Stimulated activated CD4-positive, alpha-beta T cell treated with anti-CD3 and anti-CD28 coated beads, Interleukin-2, amount 100 ng/mL, for 4 hours (primary cell): ENCODE results near the gene MOB2.

Experiments used
- DNase-seq: peaks from one replicate; pipeline ENCODE4 v3.0.0-alpha.2; 2020; ENCODE audit warnings: low read depth

Gene MOB2

GRCh38 chr11:1487091-1487850, 692 bp upstream of the MOB2 start:
- DNase-seq: no peak

GRCh38 chr11:1485504-1485885, 1.1 kb downstream of the MOB2 start:
- DNase-seq: no peak

GRCh38 chr11:1484695-1485503, 1.7 kb downstream of the MOB2 start:
- no peak for DNase-seq

DNA sequence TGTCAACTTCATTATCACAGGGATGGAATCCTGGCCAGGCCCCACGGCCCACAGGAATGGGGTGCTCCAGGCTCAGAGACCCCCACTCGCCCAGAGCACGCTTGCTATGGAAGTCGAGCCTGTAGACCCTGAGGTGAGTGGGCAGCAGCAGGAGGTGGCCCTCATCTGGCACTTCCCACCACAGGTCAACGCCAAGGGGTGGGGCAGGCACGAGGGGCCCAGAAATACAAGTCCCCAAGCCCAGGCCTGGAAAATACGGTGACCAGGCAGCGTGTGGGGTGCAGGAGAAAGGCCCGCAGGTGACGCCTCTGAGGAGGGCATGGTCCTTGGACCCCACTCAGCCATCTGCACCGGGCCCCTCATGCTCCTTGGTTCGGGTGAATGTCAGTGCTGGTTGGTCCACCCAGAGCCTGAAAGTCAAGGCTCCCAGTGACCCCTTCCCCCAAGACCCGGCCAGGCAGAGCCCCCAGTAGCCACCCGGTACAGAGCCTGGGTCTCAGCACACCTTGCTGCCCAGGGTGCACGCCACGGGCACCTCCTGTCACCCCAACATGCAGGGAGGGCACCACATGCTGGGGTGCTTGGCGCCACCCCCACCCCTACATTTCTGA, 2.4 kb downstream of the MOB2 start:
- DNase-seq: no peak

DNA sequence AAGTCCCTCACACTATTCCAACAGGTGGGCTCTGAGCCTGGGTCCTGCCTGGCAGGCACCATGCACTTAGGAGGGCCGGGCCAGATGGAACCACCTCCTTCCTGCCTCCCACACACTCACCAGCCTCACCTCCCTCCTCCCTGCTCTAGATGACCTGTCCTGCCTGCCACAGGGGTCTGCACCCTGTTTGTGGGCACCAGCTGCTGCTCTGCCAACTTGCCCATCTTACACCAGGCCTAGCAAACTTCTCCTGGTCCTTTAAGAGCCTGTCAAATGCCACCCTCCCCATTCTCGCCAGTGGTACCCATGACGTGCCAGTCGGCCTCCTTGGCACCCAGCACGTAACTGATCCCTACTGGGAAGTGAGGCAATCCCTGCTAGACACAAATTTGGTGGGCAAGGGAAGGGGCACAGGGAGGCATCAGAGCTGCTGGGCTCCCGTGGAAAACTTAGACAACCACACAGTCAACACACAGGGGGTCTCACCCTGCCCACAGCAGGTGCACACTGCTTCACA, 3.1 kb downstream of the MOB2 start:
- no peak for DNase-seq

- no peak for DNase-seq
Observed at GRCh38 chr11:1482581-1483444, 3.8 kb downstream of the MOB2 start.

DNA sequence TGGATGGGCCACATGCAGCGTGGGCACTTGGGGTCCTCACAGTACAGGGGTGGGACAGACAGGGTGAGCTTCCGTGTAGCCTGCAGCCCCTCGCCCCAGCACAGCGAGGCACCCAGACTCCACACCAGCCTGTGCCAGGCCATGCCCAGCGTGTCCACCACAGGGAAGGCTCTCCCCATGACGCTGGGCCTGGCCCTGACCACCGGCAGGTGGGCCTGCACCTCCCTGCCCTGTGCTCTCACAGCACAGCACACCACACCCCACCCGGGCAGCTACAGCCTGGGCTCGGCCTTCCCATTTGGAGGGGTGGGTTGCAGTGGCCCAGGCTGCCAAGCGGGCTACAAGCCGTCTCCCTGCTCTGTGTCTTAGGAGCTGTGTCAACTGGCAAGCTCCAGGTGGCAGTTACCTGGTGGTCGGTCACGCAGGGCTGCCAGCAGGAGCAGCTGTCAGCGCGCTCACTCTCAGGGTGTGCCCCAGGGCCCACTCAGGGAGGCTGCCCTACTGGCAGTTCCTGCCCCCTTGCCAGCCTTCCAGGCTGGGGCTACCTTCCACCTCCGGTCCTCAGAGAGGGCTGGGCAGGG, 4.6 kb downstream of the MOB2 start:
- DNase-seq: no peak

DNA sequence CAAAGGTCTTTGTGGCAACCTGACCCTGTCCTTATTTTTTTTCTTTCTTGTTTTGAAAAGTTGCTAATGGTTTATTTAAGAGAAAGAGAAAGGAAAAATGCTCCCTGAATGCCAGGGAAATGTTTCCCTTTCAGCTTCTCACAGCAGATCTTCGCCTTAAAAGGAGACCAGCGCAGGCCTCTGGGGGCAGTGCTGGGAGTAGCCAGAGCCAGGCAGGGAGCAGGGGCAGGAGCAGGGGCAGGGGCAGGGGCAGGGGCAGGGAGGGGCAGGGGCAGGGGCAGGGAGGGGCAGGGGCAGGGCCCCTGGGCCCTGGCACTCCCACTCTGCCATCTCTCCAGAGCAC, 5.1 kb downstream of the MOB2 start:
- no peak for DNase-seq

- DNase-seq: no peak
Observed at GRCh38 chr11:1480555-1481482, 5.8 kb downstream of the MOB2 start.

DNA sequence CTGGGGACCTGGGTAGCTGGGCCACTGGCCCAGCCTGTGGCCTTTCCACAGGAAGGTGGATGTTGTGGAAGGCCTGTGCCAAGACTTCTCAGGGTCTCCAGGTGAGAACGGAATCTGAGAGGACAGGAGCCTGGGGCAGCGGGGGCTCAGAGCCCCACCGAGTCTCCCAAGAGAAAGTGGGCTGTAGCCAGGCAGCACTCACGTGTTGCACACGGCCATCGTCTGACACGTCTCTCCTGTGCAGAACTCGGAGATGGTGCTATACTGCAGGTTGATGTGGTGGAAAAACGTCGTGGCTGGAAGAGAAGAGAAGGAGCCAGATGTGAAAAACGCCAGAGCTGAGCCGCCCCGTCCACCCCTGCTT, 6.4 kb downstream of the MOB2 start:
- no peak for DNase-seq

DNA sequence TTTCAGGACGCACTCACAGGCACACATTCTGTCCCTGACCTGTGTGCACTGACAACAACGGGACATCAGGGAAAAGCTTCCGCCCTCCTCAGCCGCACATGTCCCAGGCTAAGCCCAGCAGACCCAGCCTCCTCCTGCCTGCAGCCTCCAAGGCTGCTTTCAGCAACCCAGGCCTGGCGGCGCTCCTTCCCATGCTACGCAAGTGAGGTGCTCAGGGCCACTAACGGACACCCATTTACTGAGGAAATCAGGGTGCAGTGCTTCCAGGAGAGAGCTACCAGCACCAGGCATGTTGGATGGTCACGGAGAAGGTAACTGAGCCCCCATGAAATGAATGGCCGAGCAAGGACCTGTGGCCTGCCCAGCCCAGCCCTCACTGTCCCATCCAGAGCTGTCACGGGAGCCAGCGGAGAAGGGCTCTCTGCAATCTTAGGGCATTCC, 6.9 kb downstream of the MOB2 start:
- DNase-seq: no peak

DNA sequence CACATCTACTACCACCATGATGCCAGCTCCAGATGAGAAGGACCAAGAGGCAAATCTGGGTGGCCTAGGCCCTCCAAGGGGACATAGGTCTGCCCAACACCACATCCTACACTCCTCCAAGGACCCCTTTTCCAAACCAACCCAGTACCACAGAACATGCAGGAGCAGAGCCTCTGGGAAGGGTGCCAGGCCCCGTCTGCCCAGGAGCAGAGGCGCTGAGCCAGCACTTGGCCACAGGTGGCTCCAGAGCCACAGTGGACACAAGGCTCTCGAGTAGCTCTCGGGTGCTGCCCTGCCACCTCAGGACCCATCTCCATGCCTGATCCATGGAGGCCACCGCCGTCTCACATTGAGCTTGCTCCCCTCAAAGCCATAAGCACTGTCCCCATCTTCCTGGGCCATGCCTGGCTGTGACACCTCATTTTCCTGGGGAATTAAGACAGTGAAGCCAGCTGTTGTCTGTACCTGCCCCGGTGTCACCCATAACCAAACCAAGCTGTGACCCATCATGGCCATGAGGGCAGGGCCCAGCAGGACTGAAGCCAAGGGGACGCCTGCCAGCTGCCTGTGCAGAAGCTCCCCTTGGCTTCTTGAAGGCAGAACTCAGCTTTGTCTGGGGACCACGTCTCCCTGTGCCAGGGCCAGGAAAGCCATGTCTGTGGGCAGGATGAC, 7.4 kb downstream of the MOB2 start:
- DNase-seq: no peak

DNA sequence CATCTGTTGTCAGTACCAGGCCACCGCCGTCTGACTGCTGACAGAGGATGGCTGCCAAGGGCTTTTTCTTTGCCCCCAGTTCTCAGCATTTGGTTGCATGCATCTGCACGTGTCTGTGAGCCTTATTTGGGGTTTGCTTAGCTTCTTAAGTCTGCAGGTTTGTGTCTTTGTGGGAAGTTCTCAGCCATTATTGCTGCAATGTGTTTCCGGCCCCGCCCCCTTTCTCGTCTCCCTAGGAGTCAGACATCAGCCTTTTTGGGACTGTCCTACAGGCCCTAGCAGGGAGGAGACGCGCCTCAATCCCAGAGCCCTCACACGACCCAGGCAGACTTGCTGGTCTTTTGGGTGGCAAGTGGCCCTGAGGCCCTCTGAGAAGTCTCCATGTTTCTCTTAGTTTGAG, 8.0 kb downstream of the MOB2 start:
- no peak for DNase-seq

DNA sequence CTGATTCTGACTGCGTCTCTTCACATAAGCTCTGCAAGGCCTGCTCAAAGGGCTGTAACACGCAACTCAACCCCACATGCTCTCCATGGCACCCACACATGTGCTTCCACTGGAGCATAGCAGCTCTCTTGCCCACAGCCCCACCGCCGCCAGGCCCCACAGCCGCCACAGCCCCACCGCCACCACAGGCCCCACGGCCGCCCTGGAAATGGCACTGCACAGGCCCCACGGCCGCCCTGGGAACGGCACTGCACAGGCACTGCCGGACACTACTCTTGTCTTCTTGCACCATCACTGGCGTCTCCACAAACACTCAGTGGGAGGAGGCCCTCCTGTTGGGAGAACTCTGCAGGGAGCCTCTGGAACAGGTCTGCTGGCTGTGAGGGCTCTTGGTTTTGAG, 8.6 kb downstream of the MOB2 start:
- DNase-seq: no peak

DNA sequence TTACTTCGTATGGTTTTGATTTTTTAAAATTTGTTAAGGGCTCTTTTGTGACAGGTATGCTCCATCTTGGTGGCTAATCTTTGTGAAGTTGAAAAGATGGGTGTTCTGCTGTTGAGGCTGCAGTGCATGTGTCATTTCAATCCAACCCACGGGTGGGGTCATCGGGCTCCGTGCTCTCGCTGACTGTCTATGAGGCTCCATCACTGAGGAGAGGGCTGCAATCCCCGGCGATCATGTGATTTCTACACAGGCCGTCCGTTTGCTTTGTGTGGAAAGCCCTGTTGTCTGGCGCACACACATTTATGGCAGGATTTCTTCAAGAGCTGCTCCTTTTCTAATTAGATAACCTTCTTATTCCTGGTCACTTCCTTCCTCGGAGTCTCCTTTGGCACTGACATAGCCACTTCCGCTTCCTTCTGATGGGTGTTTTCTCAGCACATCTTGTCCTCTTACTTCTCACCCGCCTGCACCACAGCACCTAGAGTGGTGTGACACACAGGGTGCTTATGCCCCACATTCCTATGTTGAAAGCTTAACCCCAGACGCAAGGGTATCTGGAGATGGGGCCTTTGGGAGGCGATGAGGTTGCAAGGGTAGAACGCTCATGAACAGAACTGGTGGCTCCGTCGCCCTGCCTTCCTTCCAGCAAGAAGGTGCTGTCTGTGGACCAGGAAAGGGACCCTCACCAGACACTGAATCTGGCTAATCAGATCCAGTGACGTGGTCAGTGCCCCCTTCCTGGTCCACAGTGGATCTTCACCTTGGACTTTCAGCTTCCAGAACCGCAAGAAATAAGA, 9.4 kb downstream of the MOB2 start:
- no peak for DNase-seq

DNA sequence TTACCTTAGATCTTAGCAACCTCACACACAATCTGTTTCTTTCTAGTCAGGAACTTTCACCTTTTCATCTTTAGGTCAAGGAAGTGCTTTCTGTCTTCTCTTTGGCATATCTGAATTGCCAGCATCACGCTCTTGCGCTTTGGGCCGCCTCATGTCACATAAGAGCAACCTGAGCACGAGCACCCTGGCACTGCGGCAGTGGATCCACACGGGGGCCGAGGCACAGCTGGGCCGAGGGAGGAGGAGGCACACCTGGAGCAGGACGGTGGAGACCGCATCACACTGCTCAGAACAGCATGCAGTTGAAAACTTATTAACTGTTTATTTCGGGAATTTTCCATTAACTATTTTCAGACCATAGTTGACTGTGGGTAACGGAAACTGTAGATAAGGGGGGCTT, 10.7 kb downstream of the MOB2 start:
- DNase-seq: no peak

DNA sequence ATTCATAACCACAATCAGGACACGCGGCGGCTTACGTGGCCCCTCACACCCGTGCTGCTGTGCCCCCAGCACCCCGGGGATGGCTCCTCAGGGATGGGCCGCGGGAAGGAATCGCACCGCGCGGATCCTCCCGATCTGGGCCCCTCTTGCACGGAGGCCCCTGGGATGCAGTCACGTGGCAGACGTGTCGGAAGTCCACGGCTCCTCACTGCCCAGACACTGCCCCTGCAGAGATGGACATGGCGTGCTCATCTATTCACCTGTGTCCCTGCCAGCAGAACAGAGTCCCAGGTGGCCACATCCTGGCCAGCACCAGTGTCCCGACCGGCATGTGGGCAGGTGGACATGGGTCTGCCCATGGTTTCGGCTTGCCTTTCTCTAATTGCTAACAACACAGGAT, 12.8 kb downstream of the MOB2 start:
- no peak for DNase-seq

DNA sequence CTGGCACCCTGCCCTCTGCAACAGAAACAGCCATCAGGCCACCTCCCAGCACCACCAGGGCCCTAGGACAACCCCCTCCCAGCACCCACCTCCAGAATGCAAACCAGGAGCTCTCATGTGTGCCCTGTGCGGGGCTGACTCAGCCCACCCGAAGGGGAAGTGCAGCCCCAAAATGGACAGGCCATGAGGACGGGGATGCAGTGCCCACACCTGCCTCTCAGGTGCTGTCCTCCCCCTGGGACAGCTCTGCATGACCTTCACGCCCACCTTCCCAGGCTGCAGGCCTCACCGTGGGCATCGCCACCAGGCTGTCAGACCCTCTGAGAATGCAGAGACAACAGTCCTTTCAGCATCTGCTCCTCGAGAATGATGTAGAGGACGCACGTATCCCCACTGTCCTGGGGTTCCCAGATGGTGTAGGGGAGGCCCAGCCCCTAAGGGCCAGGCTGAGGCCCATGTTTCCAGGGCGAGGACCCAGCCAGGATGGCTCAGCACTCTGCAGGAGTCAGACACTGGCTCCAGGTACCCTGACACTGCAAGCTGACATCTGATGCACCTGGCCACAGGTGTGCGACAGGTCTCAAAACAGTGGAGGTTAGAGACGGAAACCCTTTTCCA, 13.5 kb downstream of the MOB2 start:
- no peak for DNase-seq
